HepG2 (cell line): ENCODE results near the gene OSBPL5. TPM values are rescaled to one million over a fixed set of nuclear protein-coding genes. Genes with fewer than 3 reads are reported as not detected.

Source experiments
- ATAC-seq: fragments of 200-7000 bp; cut with Tn5 transposase; 3 replicates; pipeline ENCODE4 v1.9.1; 2020; ENCODE audit warnings: mild to moderate bottlenecking, moderate library complexity
- BruUV-seq: library from RNA; stranded (reverse); fragments of 400-500 nt; replicated peaks from 2 replicates; lab custom pipeline; 2021; lab: Mats Ljungman, UMichigan
- CTCF ChIA-PET: fragments of 300-600 bp; formaldehyde crosslinking; extraction: SDS; loops from one replicate; lab custom pipeline; 2021; ENCODE audit warnings: low total read pairs, inconsistent platforms, low intra/inter-chr PET ratio; lab: Yijun Ruan, JAX
- POLR2A ChIA-PET: fragments of 350-600 bp; sonication (Branson Sonifier 250); formaldehyde crosslinking; loops from one replicate; lab custom pipeline; 2020; ENCODE audit warnings: antibody characterized with exemption, inconsistent platforms; lab: Yijun Ruan, JAX
- DNase-seq: peaks from one replicate; pipeline ENCODE4 v3.0.0-alpha.2; 2015; ENCODE audit warnings: low spot score
- FAIRE-seq: peaks from 3 replicates; lab custom pipeline; 2011; peaks lifted over from hg19 to GRCh38; lab: Jason Lieb, UNC
- H2AFZ ChIP-seq: one replicate; pipeline ENCODE4 v1.6.1; 2011; ENCODE audit warnings: low read length, inconsistent platforms
- H3K27ac ChIP-seq: fragments of 300-600 bp; 3 replicates; pipeline ENCODE4 v1.8.0; 2011; ENCODE audit warnings: mixed run types, mild to moderate bottlenecking, mixed read lengths, low read length, inconsistent platforms; ENCODE audit not compliant: insufficient read depth; ENCODE audit errors: extremely low read length
- H3K27me3 ChIP-seq, 2 experiments: fragments of 200-600 bp in 1 of 2; 2 replicates in 1 of 2; 3 replicates in 1 of 2; pipeline versions ENCODE4 v1.6.0 to v1.8.0; 2011; ENCODE audit warnings: low read length in 2 of 2, mild to moderate bottlenecking in 2 of 2, moderate library complexity in 2 of 2, inconsistent platforms in 1 of 2; ENCODE audit not compliant: insufficient read depth in 2 of 2, control insufficient read depth in 1 of 2
- H3K36me3 ChIP-seq, 2 experiments: fragments of 200-600 bp in 1 of 2; replicated peaks in 1 of 2; 2 replicates in 1 of 2; 3 replicates in 1 of 2; pipeline versions ENCODE4 v1.5.1 to v1.8.0; 2011; ENCODE audit warnings: low read length in 2 of 2, inconsistent platforms in 1 of 2; ENCODE audit not compliant: insufficient read depth in 2 of 2, control insufficient read depth in 1 of 2
- H3K4me1 ChIP-seq: 2 replicates; pipeline ENCODE4 v1.5.1; 2012; ENCODE audit warnings: low read length, inconsistent platforms; ENCODE audit not compliant: insufficient read depth
- H3K4me2 ChIP-seq: 2 replicates; pipeline ENCODE4 v1.6.0; 2011; ENCODE audit warnings: low read depth, low read length, inconsistent platforms
- H3K4me3 ChIP-seq, 3 experiments: fragments of 200-600 bp in 1 of 3; sonication (generic), shearing (Covaris generic) in 1 of 3; replicated peaks in 1 of 3; 2 replicates each; pipeline ENCODE4 v1.5.1; 2011 to 2016; ENCODE audit warnings: low read length in 3 of 3, inconsistent platforms in 2 of 3, low read depth in 2 of 3, mild to moderate bottlenecking in 2 of 3, control low read depth in 1 of 3, mixed read lengths in 1 of 3; ENCODE audit not compliant: insufficient read depth in 1 of 3
- H3K79me2 ChIP-seq: one replicate; pipeline ENCODE4 v1.6.1; 2011; ENCODE audit warnings: low read length, inconsistent platforms; ENCODE audit not compliant: insufficient read depth
- H3K9ac ChIP-seq: 2 replicates; pipeline ENCODE4 v1.6.0; 2011; ENCODE audit warnings: mild to moderate bottlenecking, low read depth, low read length, inconsistent platforms; ENCODE audit not compliant: insufficient read depth
- H3K9me3 ChIP-seq: 2 replicates; pipeline ENCODE4 v1.5.1; 2012; ENCODE audit warnings: mild to moderate bottlenecking, low read length
- H4K20me1 ChIP-seq: 2 replicates; pipeline ENCODE4 v1.6.0; 2011; ENCODE audit warnings: inconsistent platforms, mild to moderate bottlenecking, low read length, moderate library complexity; ENCODE audit not compliant: insufficient read depth
- ATF7 ChIP-seq, 2 experiments: fragments of 450-650 bp in 1 of 2; sonication (generic) in 1 of 2; formaldehyde crosslinking in 1 of 2; IDR thresholded peaks; 2 replicates each; pipeline versions ENCODE4 v1.4.0 to v1.6.1; 2016 to 2020; ENCODE audit warnings: antibody characterized with exemption in 1 of 2, mild to moderate bottlenecking in 1 of 2, missing genetic modification reagents in 1 of 2
- CEBPB ChIP-seq: IDR thresholded peaks from 2 replicates; pipeline ENCODE4 v1.6.1; 2011; ENCODE audit warnings: low read depth, low read length, improper control_type of control experiment, borderline replicate concordance
- HDAC6 ChIP-seq: fragments of 200-600 bp; sonication (generic); IDR thresholded peaks from 2 replicates; pipeline ENCODE4 v1.7.0; 2017; ENCODE audit warnings: mild to moderate bottlenecking, antibody characterized with exemption, low read length, low read depth
- PHF21A ChIP-seq: sonication (generic); formaldehyde crosslinking; IDR thresholded peaks from 2 replicates; pipeline ENCODE4 v1.5.0; 2020; ENCODE audit warnings: mild to moderate bottlenecking, missing genetic modification reagents
- SP4 ChIP-seq: sonication (generic); formaldehyde crosslinking; IDR thresholded peaks from 2 replicates; pipeline ENCODE4 v1.8.1; 2023; ENCODE audit warnings: mild to moderate bottlenecking, missing genetic modification reagents
- SRSF4 ChIP-seq: fragments of 200-400 bp; formaldehyde crosslinking; IDR thresholded peaks from one replicate; pipeline ENCODE4 v1.6.1; 2018; ENCODE audit warnings: mild to moderate bottlenecking, low read depth, low read length, moderate library complexity; ENCODE audit not compliant: poor library complexity, severe bottlenecking
- TAF1 ChIP-seq: sonication (generic); formaldehyde crosslinking; IDR thresholded peaks from 2 replicates; pipeline ENCODE4 v1.4.0; 2020; ENCODE audit warnings: missing genetic modification reagents
- ZNF670 ChIP-seq: sonication (generic); formaldehyde crosslinking; IDR thresholded peaks from 2 replicates; pipeline ENCODE4 v1.8.0; 2022; ENCODE audit warnings: mild to moderate bottlenecking, missing genetic modification reagents, borderline replicate concordance
- WGBS: methylation state at CpG from one replicate; pipeline ENCODE4 v1.1.6; 2017; ENCODE audit warnings: low lambda C conversion rate; 5-methylcytosine and 5-hydroxymethylcytosine counted together
- in situ Hi-C: cut with HindIII; loops from 2 replicates; pipeline ENCODE4 v1.10.0; 2017; ENCODE audit warnings: low pct_unique_long_range_greater_than_20kb; ENCODE audit not compliant: extremely low pct_ligation_motif_present
- intact Hi-C: fragments of 100-400 bp; cut with micrococcal nuclease; formaldehyde crosslinking; loops from one replicate; pipeline ENCODE4 v1.10.0; 2022; ENCODE audit not compliant: unreplicated experiment
- polyA plus RNA-seq, 8 experiments: library from polyadenylated mRNA; depleted of rRNA in 3 of 8; stranded (reverse) in 7 of 8; unstranded in 1 of 8; fragments of >200 nt; fragmentation: Illumina TruSeq in 4 of 8; extraction: Trizol in 4 of 8; gene quantifications; 2 replicates each; pipeline versions ENCODE4 v1.2.1 to v1.2.3, GENCODE V29; 2011 to 2016; ENCODE audit warnings: low read depth in 4 of 8, missing spikeins in 1 of 8, mixed read lengths in 1 of 8; ENCODE audit not compliant: insufficient read depth in 1 of 8
- total RNA-seq, 5 experiments: library from RNA; depleted of rRNA; stranded (reverse); fragments of >200 nt; fragmentation: Illumina TruSeq; extraction: Trizol; gene quantifications; 2 replicates each; pipeline ENCODE4 v1.2.3, GENCODE V29; 2016; ENCODE audit warnings: low read depth in 1 of 5
- TF ChIP-seq, protein P1 (sequence below): sonication (generic); formaldehyde crosslinking; IDR thresholded peaks from 2 replicates; pipeline ENCODE4 v1.5.0; 2020; ENCODE audit warnings: mild to moderate bottlenecking, missing genetic modification reagents
- TF ChIP-seq, protein P2 (sequence below): sonication (generic); formaldehyde crosslinking; IDR thresholded peaks from 2 replicates; pipeline ENCODE4 v1.5.1; 2020; ENCODE audit warnings: missing genetic modification reagents, mild to moderate bottlenecking, borderline replicate concordance
- TF ChIP-seq, protein P3 (sequence below): sonication (generic); formaldehyde crosslinking; IDR thresholded peaks from 2 replicates; pipeline ENCODE4 v1.8.0; 2022; ENCODE audit warnings: mild to moderate bottlenecking, missing genetic modification reagents, moderate library complexity

Gene OSBPL5
- total and polyA plus RNA-seq, 2 of the 13 experiments (the other 11 are each of a cell fraction or from before 2014, with no cell fraction given), result not detected

DNA sequence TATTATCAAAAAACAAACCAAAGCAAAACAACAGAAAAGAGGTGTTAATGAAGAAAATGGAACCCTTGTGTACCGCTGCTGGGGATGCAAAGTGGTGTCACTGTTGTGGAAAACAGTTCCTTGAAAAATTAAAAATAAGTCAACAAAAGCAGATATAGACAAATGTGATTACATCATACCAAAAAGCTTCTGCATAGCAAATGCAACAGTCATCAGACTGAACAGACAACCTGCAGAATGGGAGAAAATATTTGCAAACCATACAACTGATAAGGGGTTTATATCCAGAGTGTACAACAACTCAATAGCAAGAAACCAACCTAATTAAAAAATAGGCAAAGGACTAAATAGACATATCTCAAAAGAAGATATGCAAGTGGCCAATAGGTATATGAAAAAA, 85.0 kb downstream of the OSBPL5 start:
- Histone ChIP-seq H3K4me1 (peaks cover 10% of the 10 kb centered on the region), H3K36me3 (no peaks in the 10 kb centered on the region), H3K27ac (no peak overlapping the region), H3K4me3 (no peak overlapping the region), H3K4me2 (no peak overlapping the region), H3K9me3 (no peaks in the 10 kb centered on the region), H3K9ac (no peak overlapping the region), H3K27me3 (no peaks in the 10 kb centered on the region; a peak in 1 of 5 replicates), H2AFZ (no peak overlapping the region), H3K79me2 (no peaks in the 10 kb centered on the region), H4K20me1 (no peaks in the 10 kb centered on the region)
- FAIRE-seq (no peak), DNase-seq (no peak), ATAC-seq (no peak)
- no TSS peak for BruUV-seq
- in situ Hi-C loops (no loop called here), intact Hi-C loops (no loop called here)
- CTCF ChIA-PET, result no interaction called here
- POLR2A ChIA-PET, result no interaction called here
- TF ChIP-seq PHF21A (CRISPR knock-in tag) (no peak), SP4 (no peak), ATF7 (IDR thresholded peaks at IDR 0.05) (peak; percentile 55), ATF7 (CRISPR knock-in tag; IDR thresholded peaks at IDR 0.05) (no peak), CEBPB (0 out of 2 replicates have a peak, but pooled peaks have one; percentile 1), SRSF4 (no peak)
- 24% methylated on average over 1 of the region's 1 CpG for WGBS

DNA sequence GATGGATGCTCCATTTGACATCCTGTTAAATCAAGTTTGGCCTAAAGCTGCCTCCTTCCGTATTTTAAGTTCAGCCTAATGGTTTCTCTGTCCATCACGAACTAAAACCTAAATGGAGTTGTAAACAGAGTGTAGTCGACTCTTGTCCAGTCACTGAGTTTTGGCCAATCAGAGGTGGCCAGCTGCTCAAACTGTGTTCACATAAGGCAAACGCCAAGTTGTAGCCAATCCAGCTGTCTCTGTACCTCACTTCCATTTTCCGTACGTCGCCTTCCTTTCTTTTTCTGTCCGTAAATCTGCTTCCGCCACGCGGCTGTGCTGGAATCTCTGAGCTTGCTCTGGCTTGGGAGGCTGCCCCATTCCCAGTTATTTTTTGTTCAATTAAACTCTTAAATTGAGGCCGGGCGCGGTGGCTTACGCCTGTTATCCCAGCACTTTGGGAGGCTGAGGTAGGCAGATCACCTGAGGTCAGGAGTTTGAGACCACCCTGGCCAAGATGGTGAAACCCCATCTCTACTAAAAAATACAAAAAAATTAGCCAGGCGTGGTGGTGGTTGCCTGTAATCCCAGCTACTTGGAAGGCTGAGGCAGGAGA, 87.2 kb downstream of the OSBPL5 start:
- Histone ChIP-seq H3K27me3 (peaks cover 0 to 10% of the 10 kb centered on the region in 2 experiments; a peak in 3 of 5 replicates), H3K9me3 (no peaks in the 10 kb centered on the region), H3K36me3 (no peaks in the 10 kb centered on the region), H3K4me3 (no peak overlapping the region), H3K79me2 (no peaks in the 10 kb centered on the region), H3K4me2 (no peak overlapping the region), H3K27ac (no peak overlapping the region), H3K4me1 (peaks cover 10% of the 10 kb centered on the region), H4K20me1 (no peaks in the 10 kb centered on the region), H3K9ac (no peak overlapping the region), H2AFZ (no peak overlapping the region)
- WGBS, result 65% methylated on average over 16 of the region's 16 CpGs
- DNase-seq (no peak), ATAC-seq (no peak), FAIRE-seq (no peak)
- no TSS peak for BruUV-seq
- intact Hi-C loops, result no loop called here
- CTCF ChIA-PET, result no interaction called here
- in situ Hi-C loops, result no loop called here
- POLR2A ChIA-PET, result no interaction called here
- TF ChIP-seq HDAC6 (no peak), TAF1 (CRISPR knock-in tag) (no peak), ZNF670 (CRISPR knock-in tag) (no peak)
- TF ChIP-seq, protein P1, sequence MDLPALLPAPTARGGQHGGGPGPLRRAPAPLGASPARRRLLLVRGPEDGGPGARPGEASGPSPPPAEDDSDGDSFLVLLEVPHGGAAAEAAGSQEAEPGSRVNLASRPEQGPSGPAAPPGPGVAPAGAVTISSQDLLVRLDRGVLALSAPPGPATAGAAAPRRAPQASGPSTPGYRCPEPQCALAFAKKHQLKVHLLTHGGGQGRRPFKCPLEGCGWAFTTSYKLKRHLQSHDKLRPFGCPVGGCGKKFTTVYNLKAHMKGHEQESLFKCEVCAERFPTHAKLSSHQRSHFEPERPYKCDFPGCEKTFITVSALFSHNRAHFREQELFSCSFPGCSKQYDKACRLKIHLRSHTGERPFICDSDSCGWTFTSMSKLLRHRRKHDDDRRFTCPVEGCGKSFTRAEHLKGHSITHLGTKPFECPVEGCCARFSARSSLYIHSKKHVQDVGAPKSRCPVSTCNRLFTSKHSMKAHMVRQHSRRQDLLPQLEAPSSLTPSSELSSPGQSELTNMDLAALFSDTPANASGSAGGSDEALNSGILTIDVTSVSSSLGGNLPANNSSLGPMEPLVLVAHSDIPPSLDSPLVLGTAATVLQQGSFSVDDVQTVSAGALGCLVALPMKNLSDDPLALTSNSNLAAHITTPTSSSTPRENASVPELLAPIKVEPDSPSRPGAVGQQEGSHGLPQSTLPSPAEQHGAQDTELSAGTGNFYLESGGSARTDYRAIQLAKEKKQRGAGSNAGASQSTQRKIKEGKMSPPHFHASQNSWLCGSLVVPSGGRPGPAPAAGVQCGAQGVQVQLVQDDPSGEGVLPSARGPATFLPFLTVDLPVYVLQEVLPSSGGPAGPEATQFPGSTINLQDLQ (CRISPR knock-in tag), result no peak
- TF ChIP-seq, protein P2, sequence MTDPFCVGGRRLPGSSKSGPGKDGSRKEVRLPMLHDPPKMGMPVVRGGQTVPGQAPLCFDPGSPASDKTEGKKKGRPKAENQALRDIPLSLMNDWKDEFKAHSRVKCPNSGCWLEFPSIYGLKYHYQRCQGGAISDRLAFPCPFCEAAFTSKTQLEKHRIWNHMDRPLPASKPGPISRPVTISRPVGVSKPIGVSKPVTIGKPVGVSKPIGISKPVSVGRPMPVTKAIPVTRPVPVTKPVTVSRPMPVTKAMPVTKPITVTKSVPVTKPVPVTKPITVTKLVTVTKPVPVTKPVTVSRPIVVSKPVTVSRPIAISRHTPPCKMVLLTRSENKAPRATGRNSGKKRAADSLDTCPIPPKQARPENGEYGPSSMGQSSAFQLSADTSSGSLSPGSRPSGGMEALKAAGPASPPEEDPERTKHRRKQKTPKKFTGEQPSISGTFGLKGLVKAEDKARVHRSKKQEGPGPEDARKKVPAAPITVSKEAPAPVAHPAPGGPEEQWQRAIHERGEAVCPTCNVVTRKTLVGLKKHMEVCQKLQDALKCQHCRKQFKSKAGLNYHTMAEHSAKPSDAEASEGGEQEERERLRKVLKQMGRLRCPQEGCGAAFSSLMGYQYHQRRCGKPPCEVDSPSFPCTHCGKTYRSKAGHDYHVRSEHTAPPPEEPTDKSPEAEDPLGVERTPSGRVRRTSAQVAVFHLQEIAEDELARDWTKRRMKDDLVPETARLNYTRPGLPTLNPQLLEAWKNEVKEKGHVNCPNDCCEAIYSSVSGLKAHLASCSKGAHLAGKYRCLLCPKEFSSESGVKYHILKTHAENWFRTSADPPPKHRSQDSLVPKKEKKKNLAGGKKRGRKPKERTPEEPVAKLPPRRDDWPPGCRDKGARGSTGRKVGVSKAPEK (CRISPR knock-in tag), result no peak
- TF ChIP-seq, protein P3, sequence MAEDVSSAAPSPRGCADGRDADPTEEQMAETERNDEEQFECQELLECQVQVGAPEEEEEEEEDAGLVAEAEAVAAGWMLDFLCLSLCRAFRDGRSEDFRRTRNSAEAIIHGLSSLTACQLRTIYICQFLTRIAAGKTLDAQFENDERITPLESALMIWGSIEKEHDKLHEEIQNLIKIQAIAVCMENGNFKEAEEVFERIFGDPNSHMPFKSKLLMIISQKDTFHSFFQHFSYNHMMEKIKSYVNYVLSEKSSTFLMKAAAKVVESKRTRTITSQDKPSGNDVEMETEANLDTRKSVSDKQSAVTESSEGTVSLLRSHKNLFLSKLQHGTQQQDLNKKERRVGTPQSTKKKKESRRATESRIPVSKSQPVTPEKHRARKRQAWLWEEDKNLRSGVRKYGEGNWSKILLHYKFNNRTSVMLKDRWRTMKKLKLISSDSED, result no peak
